COLO668 (cell line): ENCODE measurements around the gene CHMP1A.
"Not testable (repeated sequence)": the region's sequence is repeated elsewhere in the genome, so short reads cannot be mapped to it uniquely, and the experiment has no call there.

Experiments
- DNase-seq: peaks from one replicate; lab custom pipeline; 2025; ENCODE audit not compliant: unreplicated experiment; lab: John Stamatoyannopoulos, UW

The CHMP1A gene

GRCh38 chr16:89657442-89658220, at the start of gene CHMP1A, which contains the start of gene SPATA33:
Gene CHMP1A, minus strand, starts transcription at chr16:89657708. Its CDS starts 120 bp downstream, at chr16:89657588.
Gene SPATA33, plus strand, starts transcription at chr16:89657836. Its CDS starts 76 bp downstream, at chr16:89657912.
- DNase-seq = peak; percentile 94

GRCh38 chr16:89706518-89707260, 49.2 kb upstream of the CHMP1A start:
- DNase-seq = no peak

- no peak for DNase-seq
These were observed 47.5 kb upstream of the CHMP1A start for GRCh38 chr16:89705006-89705405.

GRCh38 chr16:89704281-89704680, 46.8 kb upstream of the CHMP1A start:
- DNase-seq = no peak

- peak; percentile 99 for DNase-seq
These were observed 44.2 kb upstream of the CHMP1A start, which contains the start of gene SPATA2L for GRCh38 chr16:89701425-89702406. Gene SPATA2L, minus strand, starts transcription at chr16:89701705. Its CDS starts 473 bp downstream, at chr16:89701232.

GRCh38 chr16:89700649-89701424, 43.3 kb upstream of the CHMP1A start:
- DNase-seq = peak; percentile 86

GRCh38 chr16:89700100-89700648, 42.7 kb upstream of the CHMP1A start:
- DNase-seq = peak; percentile 100

GRCh38 chr16:89699629-89700099, 42.2 kb upstream of the CHMP1A start:
- not testable (repeated sequence) for DNase-seq

GRCh38 chr16:89698717-89699116, 41.2 kb upstream of the CHMP1A start:
- DNase-seq = not testable (repeated sequence)

- DNase-seq = peak; percentile 68
These were observed 40.3 kb upstream of the CHMP1A start for GRCh38 chr16:89697616-89698331.

GRCh38 chr16:89697161-89697615, 39.7 kb upstream of the CHMP1A start:
- peak; percentile 83 for DNase-seq

GRCh38 chr16:89696670-89697128, 39.2 kb upstream of the CHMP1A start:
- no peak for DNase-seq

GRCh38 chr16:89695875-89696669, 38.6 kb upstream of the CHMP1A start:
- DNase-seq = no peak

- no peak for DNase-seq
These were observed 37.8 kb upstream of the CHMP1A start for GRCh38 chr16:89695086-89695874.

GRCh38 chr16:89694784-89695085, 37.2 kb upstream of the CHMP1A start:
- DNase-seq = not testable (repeated sequence)

- no peak for DNase-seq
These were observed 36.6 kb upstream of the CHMP1A start for GRCh38 chr16:89693931-89694783.
